ENCODE data around the gene CYSRT1.

CYSRT1 gene

DNA sequence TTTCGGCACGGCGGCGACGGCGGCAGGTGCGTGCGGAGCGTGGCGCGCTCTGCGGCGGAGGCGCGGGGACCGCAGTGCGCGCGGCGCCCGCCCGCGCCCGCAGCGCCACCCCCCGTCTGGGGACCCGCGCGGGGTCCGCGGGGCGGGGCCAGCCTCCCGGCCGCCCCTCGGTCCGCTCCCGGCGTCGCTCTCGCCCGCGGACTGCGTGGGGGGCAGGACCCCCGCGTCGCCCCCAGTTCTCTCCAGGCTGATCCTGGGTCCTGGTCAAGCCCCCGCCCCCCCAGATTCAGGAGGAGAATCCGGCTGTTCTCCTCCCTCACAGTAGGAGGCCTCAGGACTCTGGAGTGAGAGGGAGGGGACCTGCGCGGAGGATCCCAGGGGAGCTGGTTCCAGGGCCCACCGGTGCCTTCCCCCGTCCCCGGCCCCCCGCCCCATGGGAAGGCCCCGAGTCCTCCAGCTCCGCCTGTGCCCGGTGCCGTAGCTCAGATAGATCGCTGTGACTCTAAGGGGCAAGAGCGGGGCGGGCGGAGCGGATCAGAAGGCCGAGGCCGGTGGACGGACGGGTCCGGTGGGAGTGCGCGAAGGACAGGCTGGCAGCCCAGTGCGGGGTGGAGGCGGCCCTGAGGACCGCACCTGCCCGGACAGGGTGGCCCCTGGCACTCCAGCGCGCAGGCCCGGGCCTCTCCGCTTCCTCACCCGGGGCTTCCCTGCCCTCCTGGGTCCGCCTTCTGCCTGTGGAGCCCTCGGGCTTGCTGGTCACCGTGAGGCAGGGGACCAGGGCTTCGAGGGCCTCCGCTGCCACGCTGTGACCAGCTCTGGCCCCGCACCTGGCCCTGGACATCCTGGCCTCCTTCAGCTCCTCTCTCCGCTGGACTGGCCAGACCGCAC lies 2.5 kb upstream of the CYSRT1 start, which contains the start of gene RNF208:
RNF208 (minus strand) TSS at position 51 of the 888 bp plus-strand sequence. CDS start 1,028 bp downstream, outside the sequence.
- H3K27me3 Mint-ChIP-seq (ENCODE audit: low read depth) = no peaks in the 10 kb centered on the region
- H3K4me3 Mint-ChIP-seq = peak within 1 kb of the TSS; percentile 80
- peak within 1 kb of the TSS; percentile 82 for H3K27ac Mint-ChIP-seq
- H3K4me1 Mint-ChIP-seq (ENCODE audit: low read depth) = peaks cover under 1% of the 10 kb centered on the region
- no peaks in the 10 kb centered on the region for H3K9me3 Mint-ChIP-seq
- no peaks in the 10 kb centered on the region for H3K36me3 Mint-ChIP-seq (ENCODE audit: low read depth)

DNA sequence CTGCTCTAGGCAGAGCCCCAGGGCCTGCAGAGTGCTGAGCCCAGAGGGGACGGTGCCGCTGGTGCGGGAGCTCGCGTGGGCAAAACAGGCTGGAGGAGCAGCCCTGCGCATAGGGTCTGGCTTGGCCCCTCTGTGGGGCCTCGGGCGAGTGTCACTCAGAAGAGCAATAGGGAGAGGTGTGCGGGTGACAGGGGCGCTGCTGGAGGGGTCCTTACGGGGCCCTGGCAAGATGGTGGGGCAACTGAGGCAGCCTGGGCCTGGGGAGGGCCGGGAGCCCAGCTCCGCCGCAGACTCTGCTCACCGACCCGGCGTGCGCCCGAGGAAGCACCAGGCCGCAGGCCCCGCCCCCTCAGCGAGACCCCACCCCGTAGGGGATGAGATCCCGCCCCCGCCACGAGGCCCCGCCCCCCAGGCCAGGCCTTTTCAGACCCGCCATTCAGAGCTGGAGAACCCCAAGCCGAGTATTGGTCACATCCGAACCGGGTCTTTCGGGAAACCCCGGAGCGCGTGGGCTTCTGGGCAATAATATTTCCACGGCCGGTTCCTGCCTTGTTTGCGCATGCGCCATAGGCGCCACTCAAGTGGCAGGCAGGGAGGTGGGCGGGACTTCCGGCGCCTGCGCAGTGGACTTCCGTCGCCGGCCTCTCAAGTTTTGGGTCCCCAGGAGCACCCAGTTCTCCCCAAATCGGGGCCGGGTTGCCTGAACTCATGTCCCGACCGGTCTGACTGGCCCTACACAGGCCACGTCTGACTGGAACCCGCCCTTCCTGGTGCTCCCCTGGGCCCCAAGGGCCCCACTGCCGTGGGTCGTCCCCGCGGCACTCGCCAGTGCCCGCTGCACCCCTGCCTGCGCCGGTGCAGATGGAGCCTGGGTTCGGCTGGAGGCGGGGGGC lies 1.6 kb upstream of the CYSRT1 start:
- H3K27ac Mint-ChIP-seq = peak overlapping the region; percentile 82
- H3K27me3 Mint-ChIP-seq (ENCODE audit: low read depth) = no peaks in the 10 kb centered on the region
- peaks cover 3% of the 10 kb centered on the region for H3K4me1 Mint-ChIP-seq (ENCODE audit: low read depth)
- peak overlapping the region; percentile 80 for H3K4me3 Mint-ChIP-seq
- H3K36me3 Mint-ChIP-seq (ENCODE audit: low read depth) = no peaks in the 10 kb centered on the region
- H3K9me3 Mint-ChIP-seq = no peaks in the 10 kb centered on the region

DNA sequence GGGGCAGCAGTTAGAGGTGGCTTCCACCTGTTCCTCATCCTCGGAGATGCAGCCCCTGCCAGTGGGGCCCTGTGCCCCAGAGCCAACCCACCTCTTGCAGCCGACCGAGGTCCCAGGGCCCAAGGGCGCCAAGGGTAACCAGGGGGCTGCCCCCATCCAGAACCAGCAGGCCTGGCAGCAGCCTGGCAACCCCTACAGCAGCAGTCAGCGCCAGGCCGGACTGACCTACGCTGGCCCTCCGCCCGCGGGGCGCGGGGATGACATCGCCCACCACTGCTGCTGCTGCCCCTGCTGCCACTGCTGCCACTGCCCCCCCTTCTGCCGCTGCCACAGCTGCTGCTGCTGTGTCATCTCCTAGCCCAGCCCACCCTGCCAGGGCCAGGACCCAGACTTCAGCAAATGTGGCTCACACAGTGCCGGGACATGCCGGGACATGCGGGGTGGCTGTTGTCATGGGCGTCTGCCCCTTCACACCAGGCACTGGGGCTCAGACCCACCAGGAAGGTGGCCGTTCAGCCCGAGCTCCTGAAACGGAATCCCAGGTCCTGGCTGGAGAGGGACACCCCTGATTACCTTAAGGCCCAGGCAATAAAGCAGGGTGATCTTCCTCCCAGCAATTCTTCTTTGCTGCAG lies 841 bp downstream of the CYSRT1 start:
- H3K36me3 Mint-ChIP-seq (ENCODE audit: low read depth) = no peaks in the 10 kb centered on the region
- H3K27me3 Mint-ChIP-seq (ENCODE audit: low read depth) = no peaks in the 10 kb centered on the region
- no peak overlapping the region for H3K4me3 Mint-ChIP-seq
- peaks cover 3% of the 10 kb centered on the region for H3K4me1 Mint-ChIP-seq (ENCODE audit: low read depth)
- H3K9me3 Mint-ChIP-seq = no peaks in the 10 kb centered on the region
- no peak overlapping the region for H3K27ac Mint-ChIP-seq

DNA sequence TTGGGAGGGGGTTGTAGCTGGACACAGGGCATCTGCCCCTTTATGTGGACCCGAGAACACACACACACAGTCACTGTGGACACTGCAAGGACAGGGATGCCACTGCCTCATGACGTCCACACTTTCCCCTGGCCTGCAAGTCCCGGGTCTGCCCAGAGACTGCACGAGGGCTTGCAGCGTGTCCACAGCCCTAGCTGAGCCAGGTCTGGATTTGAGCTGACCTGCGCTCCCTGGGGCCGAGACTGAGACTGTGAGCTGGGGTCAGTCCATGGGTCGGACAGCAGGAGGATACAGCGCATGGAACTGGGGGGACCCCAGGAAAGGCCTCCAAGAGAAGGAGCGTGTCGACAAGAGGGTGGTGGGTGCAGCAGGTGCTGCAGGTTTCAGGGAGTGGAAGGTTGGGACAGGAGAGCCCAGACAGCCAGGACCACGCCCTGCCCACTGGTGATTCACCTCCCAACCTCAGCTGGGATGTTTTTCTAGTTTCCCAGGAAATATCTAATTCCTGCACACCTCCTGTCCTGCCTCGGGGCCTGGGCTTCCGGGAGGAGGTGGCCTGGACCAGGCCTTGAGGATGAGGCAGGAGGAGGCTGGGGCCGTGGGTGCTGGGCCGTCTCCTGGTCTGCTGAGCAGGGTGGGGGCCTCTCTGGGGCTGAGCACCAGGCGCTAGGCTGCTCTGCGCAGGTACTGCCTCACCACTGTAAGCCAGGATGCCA lies 1.5 kb downstream of the CYSRT1 start:
- Mint-ChIP-seq H3K27me3 (ENCODE audit: low read depth) (no peaks in the 10 kb centered on the region), H3K27ac (no peak overlapping the region), H3K9me3 (no peaks in the 10 kb centered on the region), H3K36me3 (ENCODE audit: low read depth) (no peaks in the 10 kb centered on the region), H3K4me1 (ENCODE audit: low read depth) (peaks cover 3% of the 10 kb centered on the region), H3K4me3 (no peak overlapping the region)

DNA sequence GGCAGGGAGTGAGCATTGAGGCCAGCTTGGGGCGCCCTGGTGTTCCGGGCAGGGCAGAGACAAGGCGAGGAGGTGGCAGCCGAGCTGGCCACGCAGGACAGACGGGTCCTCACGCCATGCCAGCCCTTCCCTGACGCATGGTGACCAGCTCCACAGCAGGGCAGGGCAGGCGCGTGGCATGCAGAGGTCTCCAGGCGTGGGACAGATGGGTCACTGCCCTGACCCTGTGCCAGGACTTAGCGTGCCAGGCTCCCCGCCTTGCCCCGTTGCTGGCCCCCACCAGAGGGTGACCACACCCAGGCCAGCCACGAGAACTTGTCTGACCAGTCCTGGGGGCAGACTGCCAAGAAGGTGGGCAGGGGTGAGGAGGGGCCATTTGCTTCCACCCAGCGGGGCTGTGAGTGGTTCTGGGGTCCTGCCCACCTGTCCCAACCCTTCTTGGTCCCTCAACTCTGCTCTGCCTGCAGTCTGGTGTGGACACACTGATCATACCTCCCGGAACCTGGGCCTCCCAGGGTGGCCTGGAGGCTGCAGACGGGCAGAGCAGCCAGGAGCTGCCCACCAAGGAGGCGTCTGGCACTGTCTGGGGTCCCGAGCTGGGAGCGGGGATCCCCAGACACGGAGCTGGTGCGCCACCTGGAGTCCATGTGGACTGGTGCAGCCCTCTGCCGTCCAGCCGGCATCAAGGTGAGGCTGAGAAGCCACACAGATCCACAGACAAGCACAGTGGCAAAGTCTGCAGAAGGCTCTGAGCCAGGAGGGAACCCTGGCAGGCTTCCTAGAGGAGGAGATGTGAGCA lies 2.3 kb downstream of the CYSRT1 start, which contains the start of gene RNF224:
RNF224 (plus strand) TSS at position 449 of the 799 bp plus-strand sequence. CDS start 834 bp downstream, outside the sequence.
- H3K4me1 Mint-ChIP-seq (ENCODE audit: low read depth) = peaks cover 3% of the 10 kb centered on the region
- no peak within 1 kb of the TSS for H3K4me3 Mint-ChIP-seq
- H3K9me3 Mint-ChIP-seq = no peaks in the 10 kb centered on the region
- H3K27ac Mint-ChIP-seq = no peak within 1 kb of the TSS
- H3K27me3 Mint-ChIP-seq (ENCODE audit: low read depth) = no peaks in the 10 kb centered on the region
- no peaks in the 10 kb centered on the region for H3K36me3 Mint-ChIP-seq (ENCODE audit: low read depth)

DNA sequence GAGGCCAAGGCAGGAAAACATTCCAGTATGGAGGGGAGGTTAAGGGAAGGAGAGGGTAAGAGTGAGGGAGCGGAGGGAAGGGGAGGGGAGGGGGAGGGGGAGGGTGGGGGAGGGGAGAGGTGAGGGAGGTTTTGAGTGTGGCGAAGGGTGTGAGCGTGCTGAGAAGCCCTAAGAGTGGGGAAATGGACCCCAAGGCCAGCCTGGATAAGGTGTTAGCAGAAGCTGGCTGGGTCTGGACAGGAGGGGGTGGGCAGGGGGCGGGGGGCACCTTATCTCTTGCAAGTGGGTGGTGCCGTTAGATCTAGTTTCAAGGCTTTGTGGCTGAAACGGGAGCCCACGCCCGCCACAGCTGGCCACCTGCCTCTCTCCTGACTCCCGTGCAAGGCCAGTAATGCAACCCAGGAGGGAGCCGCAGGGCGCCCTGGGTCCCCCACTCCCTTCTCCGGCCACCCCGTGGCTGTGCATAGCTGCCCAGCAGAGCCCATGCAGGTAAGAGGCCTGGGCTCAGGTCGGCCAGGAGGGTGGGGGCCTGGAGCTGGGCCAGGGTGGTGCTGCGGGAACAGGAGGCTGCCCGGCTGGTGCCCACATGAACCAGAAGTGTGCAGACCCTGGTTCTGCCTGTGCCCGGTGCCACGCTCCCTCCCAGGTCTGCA lies 3.0 kb downstream of the CYSRT1 start:
- H3K4me1 Mint-ChIP-seq (ENCODE audit: low read depth) = peaks cover 3% of the 10 kb centered on the region
- no peaks in the 10 kb centered on the region for H3K9me3 Mint-ChIP-seq
- H3K27ac Mint-ChIP-seq = no peak overlapping the region
- H3K27me3 Mint-ChIP-seq (ENCODE audit: low read depth) = no peaks in the 10 kb centered on the region
- H3K4me3 Mint-ChIP-seq = no peak overlapping the region
- no peaks in the 10 kb centered on the region for H3K36me3 Mint-ChIP-seq (ENCODE audit: low read depth)

DNA sequence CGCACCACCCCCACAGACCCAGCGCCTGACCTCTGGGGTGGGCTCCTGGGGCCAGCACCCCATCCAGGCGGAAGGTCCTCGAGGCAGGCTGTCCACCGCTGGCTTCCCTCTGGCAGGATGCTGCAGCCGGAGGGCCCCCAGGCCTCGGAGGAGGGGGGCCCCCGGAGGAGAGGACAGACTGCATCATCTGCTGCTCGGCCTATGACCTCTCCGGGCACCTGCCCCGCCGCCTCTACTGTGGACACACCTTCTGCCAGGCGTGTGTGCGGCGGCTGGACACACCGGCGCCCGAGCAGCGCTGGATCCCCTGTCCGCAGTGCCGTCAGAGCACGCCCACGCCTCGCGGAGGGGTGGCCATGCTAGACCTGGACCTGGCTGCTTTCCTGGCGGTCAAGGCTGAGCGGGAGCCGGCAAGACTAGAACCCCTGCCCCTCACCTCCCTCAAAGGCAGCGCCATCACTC lies 3.6 kb downstream of the CYSRT1 start:
- no peaks in the 10 kb centered on the region for H3K36me3 Mint-ChIP-seq (ENCODE audit: low read depth)
- no peak overlapping the region for H3K27ac Mint-ChIP-seq
- H3K27me3 Mint-ChIP-seq (ENCODE audit: low read depth) = no peaks in the 10 kb centered on the region
- peaks cover 3% of the 10 kb centered on the region for H3K4me1 Mint-ChIP-seq (ENCODE audit: low read depth)
- H3K4me3 Mint-ChIP-seq = no peak overlapping the region
- H3K9me3 Mint-ChIP-seq = no peaks in the 10 kb centered on the region

DNA sequence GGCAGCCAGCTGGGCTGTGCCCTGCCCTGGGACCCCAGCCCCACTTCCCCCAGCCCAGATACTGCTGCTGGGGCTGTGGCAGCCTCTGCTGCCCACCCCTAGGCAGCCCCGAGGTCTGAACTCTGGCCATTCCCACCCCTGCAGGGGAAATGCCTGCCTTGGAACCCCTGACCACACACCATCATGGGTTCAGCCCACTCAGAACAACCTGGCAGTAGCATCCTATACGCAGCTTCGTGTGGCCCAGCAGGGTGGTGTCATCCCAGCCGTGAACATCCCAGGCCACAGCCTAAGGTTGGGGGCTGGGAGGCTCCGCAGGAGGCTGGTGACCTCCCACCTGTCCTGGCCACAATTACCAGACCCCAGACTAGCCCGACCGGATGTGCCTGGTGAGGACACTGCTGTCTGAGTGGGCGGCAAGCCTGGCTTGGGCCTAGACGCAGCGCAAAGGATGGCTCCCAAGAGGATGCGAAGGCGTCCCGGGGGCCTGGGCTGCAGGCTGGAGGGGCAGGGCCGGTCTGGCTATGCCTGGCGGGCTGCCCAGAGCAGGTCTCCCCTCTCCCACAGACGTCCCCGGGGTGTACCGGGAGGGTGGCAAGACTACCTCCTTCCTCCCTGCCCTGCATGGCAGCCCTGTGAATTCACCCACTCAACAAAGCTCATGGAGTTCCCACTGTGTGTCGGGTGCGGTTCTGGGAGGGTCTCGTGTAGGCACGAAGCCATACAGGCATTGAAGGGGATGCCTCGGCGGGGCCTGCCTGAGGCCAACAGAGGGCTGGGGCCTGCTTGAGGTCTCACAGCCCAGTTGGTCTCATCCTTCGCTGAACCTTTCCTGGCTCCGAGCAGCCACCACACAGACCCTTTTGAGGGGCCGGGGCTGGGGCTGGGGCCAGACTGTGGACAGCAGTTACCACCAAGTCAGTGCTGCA lies 4.3 kb downstream of the CYSRT1 start:
- no peaks in the 10 kb centered on the region for H3K36me3 Mint-ChIP-seq (ENCODE audit: low read depth)

DNA sequence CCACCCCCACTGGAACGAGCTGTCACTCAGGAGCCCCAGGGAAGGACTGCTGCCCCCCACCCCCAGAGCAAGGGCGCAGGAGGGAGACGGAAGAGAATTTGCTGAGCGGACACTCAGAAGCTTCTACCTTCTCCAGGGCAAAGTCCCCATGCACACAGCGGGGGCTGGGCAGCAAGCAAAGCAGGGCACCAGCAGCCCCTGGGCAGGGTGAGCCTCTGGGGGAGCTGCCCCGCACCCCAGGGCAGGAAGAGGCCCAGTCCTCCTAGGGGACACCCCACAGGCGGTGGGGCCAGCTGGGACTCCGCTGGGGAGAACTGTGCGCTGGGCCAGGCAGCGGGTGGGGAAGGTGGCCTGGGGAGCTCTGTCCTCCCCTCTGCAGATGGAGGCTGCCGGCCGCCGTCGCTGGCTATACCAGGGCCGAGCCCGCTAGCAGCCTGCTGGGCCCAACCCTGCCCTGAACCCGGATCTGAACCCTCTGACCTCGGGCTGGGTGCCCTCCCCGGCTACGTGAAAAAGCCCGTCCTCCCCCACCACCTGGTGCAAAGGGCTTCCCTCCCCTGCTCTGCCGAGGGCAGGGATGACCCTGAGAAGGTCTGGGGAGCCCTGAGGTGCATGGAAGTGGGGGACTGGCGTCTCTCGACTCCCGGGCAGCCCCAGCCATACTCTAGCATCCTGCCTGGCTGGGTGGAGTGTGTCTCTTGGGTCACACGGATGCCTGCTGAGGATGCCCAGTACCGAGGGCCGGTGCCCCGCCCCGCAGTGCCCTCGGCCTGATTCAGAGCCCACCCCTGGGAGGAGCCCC lies 5.1 kb downstream of the CYSRT1 start:
- H3K27me3 Mint-ChIP-seq (ENCODE audit: low read depth) = no peaks in the 10 kb centered on the region
- H3K4me3 Mint-ChIP-seq = no peak overlapping the region
- H3K27ac Mint-ChIP-seq = no peak overlapping the region
- H3K36me3 Mint-ChIP-seq (ENCODE audit: low read depth) = no peaks in the 10 kb centered on the region
- peaks cover 3% of the 10 kb centered on the region for H3K4me1 Mint-ChIP-seq (ENCODE audit: low read depth)
- no peaks in the 10 kb centered on the region for H3K9me3 Mint-ChIP-seq

More for the DNA sequence above, 4.3 kb downstream of the CYSRT1 start:
- Mint-ChIP-seq H3K4me1 (ENCODE audit: low read depth) (peaks cover 3% of the 10 kb centered on the region), H3K9me3 (no peaks in the 10 kb centered on the region), H3K27ac (no peak overlapping the region), H3K27me3 (ENCODE audit: low read depth) (no peaks in the 10 kb centered on the region), H3K4me3 (no peak overlapping the region)

DNA sequence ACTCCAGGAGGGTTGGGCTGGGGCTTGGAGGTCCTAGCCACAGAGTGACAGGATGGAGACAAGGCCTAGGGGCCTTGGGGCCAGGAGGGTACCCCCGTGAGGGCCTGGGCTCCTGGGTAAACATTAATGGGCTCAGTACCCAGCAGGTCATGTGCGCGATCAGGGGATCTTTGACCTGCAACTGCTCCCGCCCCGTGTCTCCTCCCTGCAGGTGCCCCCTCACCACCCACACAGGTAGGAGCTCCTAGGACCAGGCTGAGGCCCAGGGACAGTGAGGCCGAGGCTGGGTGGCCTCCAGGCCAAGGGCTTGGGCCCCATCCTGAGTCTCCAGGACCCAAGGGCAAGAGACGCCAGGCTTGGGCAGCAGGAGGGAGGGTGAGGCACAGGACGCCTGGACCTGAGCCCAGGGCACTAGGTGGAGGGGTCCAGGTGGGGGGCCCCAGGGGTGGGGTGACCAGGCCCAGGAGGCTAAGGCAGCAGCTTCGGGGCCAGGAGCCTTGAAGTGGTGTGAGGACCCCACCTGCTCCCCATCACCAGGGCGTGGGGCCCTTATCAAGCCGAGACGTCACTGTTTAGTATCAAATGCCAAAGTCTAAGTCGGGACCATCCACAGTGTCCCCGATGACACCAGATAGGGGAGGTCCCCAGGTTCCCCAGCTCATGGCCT lies 5.9 kb downstream of the CYSRT1 start, which contains the start of gene SLC34A3:
SLC34A3 (plus strand) TSS at position 197 of the 667 bp plus-strand sequence. CDS start 802 bp downstream, outside the sequence.
- no peaks in the 10 kb centered on the region for H3K27me3 Mint-ChIP-seq (ENCODE audit: low read depth)
- H3K9me3 Mint-ChIP-seq = no peaks in the 10 kb centered on the region

More for the DNA sequence above, 5.9 kb downstream of the CYSRT1 start, which contains the start of gene SLC34A3:
- Mint-ChIP-seq H3K4me1 (ENCODE audit: low read depth) (peaks cover 3% of the 10 kb centered on the region), H3K27ac (no peak within 1 kb of the TSS), H3K36me3 (ENCODE audit: low read depth) (no peaks in the 10 kb centered on the region), H3K4me3 (no peak within 1 kb of the TSS)

All from T-helper 1 cell treated with Interleukin-12 subunit alpha and Interleukin-12 subunit beta and Interleukin-4 antibody, amounts not matched to agents 30 μg/mL and 1 μg/mL, for 36 hours (primary cell).